SK-N-MC (cell line): ENCODE measurements around the gene TTBK2.

ENCODE experiments used
- EZH2 ChIP-seq: fragments of 200-600 bp; sonication (generic); IDR thresholded peaks from one replicate; pipeline ENCODE4 v1.6.1; 2017; ENCODE audit warnings: antibody characterized with exemption
- POLR2AphosphoS5 ChIP-seq: IDR thresholded peaks from 2 replicates; pipeline ENCODE4 v1.6.1; 2012; ENCODE audit warnings: mild to moderate bottlenecking, low read depth, low read length, borderline replicate concordance

GRCh38 chr15:42846647-42847046 is 73.9 kb downstream of the TTBK2 start:
- TF ChIP-seq EZH2 = no peak
- no peak for TF ChIP-seq POLR2AphosphoS5
